A549 (cell line): ENCODE data around the gene RNF38. TPM values are rescaled to one million over a fixed set of nuclear protein-coding genes. Genes with fewer than 3 reads are reported as not detected.

Experiments
- ATAC-seq, 2 experiments: fragments of 200-7000 bp in 1 of 2; fragments of >200 bp in 1 of 2; cut with Nextera tagmentation in 1 of 2; cut with Tn5 transposase in 1 of 2; 3 replicates each; pipeline versions ENCODE4 v1.8.0 to v1.9.1; 2018 to 2020; ENCODE audit warnings: mild to moderate bottlenecking in 1 of 2, moderate library complexity in 1 of 2
- CTCF ChIA-PET: fragments of 300-600 bp; sonication (Branson Sonifier 250); formaldehyde crosslinking; extraction: SDS; loops from one replicate; lab custom pipeline; 2021; ENCODE audit warnings: antibody characterized with exemption, inconsistent platforms; lab: Yijun Ruan, JAX
- POLR2A ChIA-PET: fragments of 350-600 bp; formaldehyde crosslinking; extraction: SDS; loops from one replicate; lab custom pipeline; 2021; ENCODE audit warnings: antibody characterized with exemption, inconsistent platforms; lab: Yijun Ruan, JAX
- DNase-seq, 2 experiments: peaks; one replicate each; pipeline versions ENCODE4 v3.0.0 to v3.0.0-alpha.2; 2011 to 2016; ENCODE audit warnings: low read depth in 1 of 2, low spot score in 1 of 2
- FAIRE-seq: peaks from 2 replicates; lab custom pipeline; 2011; peaks lifted over from hg19 to GRCh38; lab: Jason Lieb, UNC
- H3K27ac ChIP-seq, 2 experiments: fragments of >200 bp; sonication (Bioruptor Twin); formaldehyde crosslinking; 3 replicates each; pipeline ENCODE4 v1.5.1; 2016 to 2017
- H3K4me1 ChIP-seq: fragments of >200 bp; sonication (Bioruptor Twin); formaldehyde crosslinking; 3 replicates; pipeline ENCODE4 v1.6.1; 2016
- H3K4me2 ChIP-seq: fragments of >200 bp; sonication (Bioruptor Twin); formaldehyde crosslinking; 3 replicates; pipeline ENCODE4 v1.6.1; 2016
- H3K4me3 ChIP-seq: fragments of >200 bp; sonication (Bioruptor Twin); formaldehyde crosslinking; 3 replicates; pipeline ENCODE4 v1.5.1; 2016
- H3K9me3 ChIP-seq: fragments of >200 bp; sonication (Bioruptor Twin); formaldehyde crosslinking; 3 replicates; pipeline ENCODE4 v1.6.1; 2016
- BHLHE40 ChIP-seq: IDR thresholded peaks from 2 replicates; pipeline ENCODE4 v1.6.1; 2012; ENCODE audit warnings: low read depth, low read length, inconsistent platforms
- CBX2 ChIP-seq: fragments of 200-600 bp; sonication (generic); IDR thresholded peaks from 2 replicates; pipeline ENCODE4 v1.6.1; 2016; ENCODE audit warnings: low read depth, mild to moderate bottlenecking, borderline replicate concordance
- CHD4 ChIP-seq: fragments of 200-600 bp; sonication (generic); IDR thresholded peaks from 2 replicates; pipeline ENCODE4 v1.6.1; 2016; ENCODE audit warnings: antibody characterized with exemption, mild to moderate bottlenecking, borderline replicate concordance
- EHF ChIP-seq: fragments of 250-450 bp; sonication (Bioruptor Pico); IDR thresholded peaks from 2 replicates; pipeline ENCODE4 v1.5.0; 2020; ENCODE audit warnings: mild to moderate bottlenecking
- ELK1 ChIP-seq: fragments of 150-350 bp; IDR thresholded peaks from 2 replicates; pipeline ENCODE4 v1.6.1; 2014; ENCODE audit warnings: low read depth, mild to moderate bottlenecking, low read length
- EP300 ChIP-seq, 2 experiments: fragments of >200 bp; sonication (Bioruptor Twin); formaldehyde crosslinking; IDR thresholded peaks; 2 replicates in 1 of 2; 3 replicates in 1 of 2; pipeline ENCODE4 v1.6.1; 2016 to 2017
- ESRRA ChIP-seq: fragments of 150-350 bp; IDR thresholded peaks from 2 replicates; pipeline ENCODE4 v1.6.1; 2014; ENCODE audit warnings: mild to moderate bottlenecking, low read length, borderline replicate concordance
- FOXS1 ChIP-seq: fragments of 250-450 bp; sonication (Bioruptor Pico); IDR thresholded peaks from 2 replicates; pipeline ENCODE4 v1.5.0; 2020; ENCODE audit warnings: mild to moderate bottlenecking, moderate library complexity
- HEYL ChIP-seq: fragments of 250-450 bp; sonication (Bioruptor Pico); IDR thresholded peaks from 2 replicates; pipeline ENCODE4 v1.8.0; 2021; ENCODE audit warnings: mild to moderate bottlenecking, moderate library complexity
- HOXA7 ChIP-seq: fragments of 250-450 bp; sonication (Bioruptor Pico); IDR thresholded peaks from 2 replicates; pipeline ENCODE4 v1.5.0; 2020; ENCODE audit warnings: mild to moderate bottlenecking, moderate library complexity
- KDM1A ChIP-seq: fragments of 200-600 bp; sonication (generic); IDR thresholded peaks from 2 replicates; pipeline ENCODE4 v1.6.1; 2016; ENCODE audit warnings: low read depth, mild to moderate bottlenecking
- KDM5A ChIP-seq: fragments of 200-600 bp; sonication (generic); IDR thresholded peaks from 2 replicates; pipeline ENCODE4 v1.6.1; 2016; ENCODE audit warnings: antibody characterized with exemption, mild to moderate bottlenecking
- MAFK ChIP-seq: fragments of 450-650 bp; IDR thresholded peaks from 2 replicates; pipeline ENCODE4 v1.6.1; 2014; ENCODE audit not compliant: partially characterized antibody
- MYC ChIP-seq: IDR thresholded peaks from 2 replicates; pipeline ENCODE4 v1.6.1; 2012; ENCODE audit warnings: mild to moderate bottlenecking, inconsistent platforms, low read length, improper control_type of control experiment, borderline replicate concordance
- NPAS2 ChIP-seq: fragments of 250-450 bp; sonication (Bioruptor Pico); IDR thresholded peaks from 2 replicates; pipeline ENCODE4 v1.8.0; 2022; ENCODE audit warnings: mild to moderate bottlenecking, moderate library complexity, borderline replicate concordance
- PBX3 ChIP-seq: IDR thresholded peaks from 2 replicates; pipeline ENCODE4 v1.6.1; 2012
- POLR2AphosphoS2 ChIP-seq: conservative IDR thresholded peaks from 2 replicates; pipeline ENCODE4 v1.6.1; 2012; ENCODE audit warnings: low read length, improper control_type of control experiment, inconsistent platforms
- RARB ChIP-seq: fragments of 250-450 bp; sonication (Bioruptor Pico); IDR thresholded peaks from 2 replicates; pipeline ENCODE4 v1.8.0; 2021; ENCODE audit warnings: mild to moderate bottlenecking, moderate library complexity
- SREBF2 ChIP-seq: fragments of 450-650 bp; IDR thresholded peaks from 2 replicates; pipeline ENCODE4 v1.6.1; 2014; ENCODE audit warnings: mild to moderate bottlenecking, moderate library complexity
- USF2 ChIP-seq: fragments of 450-650 bp; IDR thresholded peaks from 2 replicates; pipeline ENCODE4 v1.6.1; 2014; ENCODE audit warnings: antibody characterized with exemption
- ZNF302 ChIP-seq: fragments of 250-450 bp; sonication (Bioruptor Pico); IDR thresholded peaks from 2 replicates; pipeline ENCODE4 v1.9.0; 2021; ENCODE audit warnings: inconsistent platforms, mild to moderate bottlenecking, moderate library complexity
- ZSCAN20 ChIP-seq: fragments of 250-450 bp; sonication (Bioruptor Pico); IDR thresholded peaks from 2 replicates; pipeline ENCODE4 v1.8.0; 2022; ENCODE audit warnings: mild to moderate bottlenecking, moderate library complexity
- WGBS: methylation state at CpG from one replicate; pipeline ENCODE4 v1.1.6; 2017; ENCODE audit errors: missing lambda C conversion rate; 5-methylcytosine and 5-hydroxymethylcytosine counted together
- polyA plus RNA-seq, 4 experiments: library from polyadenylated mRNA; depleted of rRNA in 3 of 4; stranded (reverse); fragments of >200 nt; fragmentation: RNase III in 1 of 4; extraction: RNeasy Plus Mini Kit Qiagen cat#74134 plus additional on column Dnase treatment in 1 of 4; gene quantifications; 2 replicates in 3 of 4; 3 replicates in 1 of 4; pipeline ENCODE4 v1.2.3, GENCODE V29; 2011 to 2017
- TF ChIP-seq, protein P1 (sequence below): fragments of 250-450 bp; sonication (Bioruptor Pico); IDR thresholded peaks from 2 replicates; pipeline ENCODE4 v1.5.0; 2021; ENCODE audit warnings: mild to moderate bottlenecking, moderate library complexity, borderline replicate concordance
- TF ChIP-seq, protein P2 (sequence below): fragments of >200 bp; sonication (Bioruptor Twin); formaldehyde crosslinking; IDR thresholded peaks from 2 replicates; pipeline ENCODE4 v1.6.1; 2016

RNF38 gene
- polyA plus RNA-seq, 2 of the 4 experiments (the other 2 are of a cell fraction), result 8.7 to 13.2 TPM

DNA sequence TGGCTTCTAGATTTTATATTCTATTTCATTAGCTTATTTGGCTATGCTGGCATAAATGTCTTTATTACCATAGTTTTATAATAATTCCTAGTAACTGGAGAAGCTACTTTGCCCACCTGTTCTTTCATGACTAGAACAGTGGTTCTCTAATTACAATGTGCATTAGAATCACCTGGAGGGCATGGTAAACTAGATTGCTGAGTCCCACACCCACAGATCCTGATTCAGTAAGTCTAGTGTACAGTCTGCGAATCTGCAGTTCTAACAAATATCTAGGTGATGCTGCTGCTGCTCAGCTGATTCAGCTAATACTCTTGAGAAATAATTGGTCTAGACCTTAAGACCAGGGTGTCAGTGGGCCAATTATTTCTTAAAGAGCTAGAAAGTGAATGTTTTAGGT lies 35.5 kb downstream of the RNF38 start:
- ATAC-seq (no peak), DNase-seq (no peak), FAIRE-seq (no peak)
- WGBS, result 90% methylated on average over 1 of the region's 1 CpG
- ChIA-PET POLR2A (no interaction called here), CTCF (interaction anchor here (1.5 kb wide), 1 partner anchor 36 kb away, joined by 3 read pairs; no protein-coding TSS in a partner anchor)
- Histone ChIP-seq H3K4me2 (no peak overlapping the region), H3K4me1 (no peaks in the 10 kb centered on the region), H3K27ac (no peak overlapping the region), H3K4me3 (no peak overlapping the region), H3K9me3 (no peaks in the 10 kb centered on the region)
- no peak for TF ChIP-seq RARB (CRISPR knock-in tag)
- no peak for TF ChIP-seq ZNF302 (CRISPR knock-in tag)
- TF ChIP-seq CHD4, result no peak

DNA sequence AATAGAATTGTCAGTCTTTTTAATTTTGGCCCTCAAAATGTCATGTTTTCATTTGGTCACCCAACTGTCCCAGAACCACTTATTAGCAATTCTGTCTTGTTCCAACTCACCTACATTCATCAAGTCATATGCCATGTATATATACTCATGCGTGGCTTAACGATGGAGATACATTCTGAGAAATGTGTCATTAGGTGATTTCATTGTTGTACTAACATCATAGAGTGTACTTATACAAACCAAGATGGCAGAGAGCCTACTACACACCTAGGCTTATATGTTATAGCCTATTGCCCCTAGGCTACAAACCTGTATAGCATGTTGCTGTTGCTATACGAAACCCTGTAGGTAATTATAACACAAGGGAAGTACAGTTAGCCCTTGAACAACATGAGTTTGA lies 36.6 kb downstream of the RNF38 start:
- POLR2A ChIA-PET, result no interaction called here
- ATAC-seq (no peak), DNase-seq (no peak), FAIRE-seq (peak; percentile 49)
- Histone ChIP-seq H3K27ac (no peak overlapping the region), H3K4me3 (no peak overlapping the region), H3K9me3 (no peaks in the 10 kb centered on the region), H3K4me1 (no peaks in the 10 kb centered on the region), H3K4me2 (no peak overlapping the region)
- TF ChIP-seq KDM5A (no peak), SREBF2 (no peak), ZNF302 (CRISPR knock-in tag) (no peak), NPAS2 (no peak), EHF (CRISPR knock-in tag) (no peak), CHD4 (no peak), USF2 (no peak), MYC (no peak), EP300 (IDR thresholded peaks at IDR 0.05) (no peak)
- TF ChIP-seq, protein P1, sequence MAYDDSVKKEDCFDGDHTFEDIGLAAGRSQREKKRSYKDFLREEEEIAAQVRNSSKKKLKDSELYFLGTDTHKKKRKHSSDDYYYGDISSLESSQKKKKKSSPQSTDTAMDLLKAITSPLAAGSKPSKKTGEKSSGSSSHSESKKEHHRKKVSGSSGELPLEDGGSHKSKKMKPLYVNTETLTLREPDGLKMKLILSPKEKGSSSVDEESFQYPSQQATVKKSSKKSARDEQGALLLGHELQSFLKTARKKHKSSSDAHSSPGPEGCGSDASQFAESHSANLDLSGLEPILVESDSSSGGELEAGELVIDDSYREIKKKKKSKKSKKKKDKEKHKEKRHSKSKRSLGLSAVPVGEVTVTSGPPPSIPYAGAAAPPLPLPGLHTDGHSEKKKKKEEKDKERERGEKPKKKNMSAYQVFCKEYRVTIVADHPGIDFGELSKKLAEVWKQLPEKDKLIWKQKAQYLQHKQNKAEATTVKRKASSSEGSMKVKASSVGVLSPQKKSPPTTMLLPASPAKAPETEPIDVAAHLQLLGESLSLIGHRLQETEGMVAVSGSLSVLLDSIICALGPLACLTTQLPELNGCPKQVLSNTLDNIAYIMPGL (CRISPR knock-in tag), result no peak
- CTCF ChIA-PET, result no interaction called here
- 95% methylated on average over 3 of the region's 3 CpGs for WGBS

GRCh38 chr9:36358486-36358885 lies 41.6 kb downstream of the RNF38 start:
- Histone ChIP-seq H3K4me1 (no peaks in the 10 kb centered on the region), H3K4me2 (no peak overlapping the region)
- TF ChIP-seq BHLHE40 (no peak), ZSCAN20 (CRISPR knock-in tag) (no peak), FOXS1 (CRISPR knock-in tag) (no peak), PBX3 (no peak), KDM5A (no peak), HEYL (CRISPR knock-in tag) (no peak), NPAS2 (no peak), HOXA7 (no peak), ESRRA (no peak), MAFK (no peak), CBX2 (no peak), KDM1A (no peak), POLR2AphosphoS2 (no peak), ELK1 (no peak), USF2 (no peak)
- TF ChIP-seq, protein P2, sequence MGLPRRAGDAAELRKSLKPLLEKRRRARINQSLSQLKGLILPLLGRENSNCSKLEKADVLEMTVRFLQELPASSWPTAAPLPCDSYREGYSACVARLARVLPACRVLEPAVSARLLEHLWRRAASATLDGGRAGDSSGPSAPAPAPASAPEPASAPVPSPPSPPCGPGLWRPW, result no peak
- TF ChIP-seq, all 56 proteins: peak for 0
- ATAC-seq (no peak), DNase-seq (no peak), FAIRE-seq (no peak)
- 89% methylated on average over 5 of the region's 5 CpGs for WGBS
- Histone ChIP-seq H3K9me3 (no peaks in the 10 kb centered on the region), H3K4me3 (no peak overlapping the region), H3K27ac (no peak overlapping the region)
- POLR2A ChIA-PET, result no interaction called here
- CTCF ChIA-PET, result interaction anchor here (1.0 to 1.2 kb wide), 2 partner anchors 14 to 30 kb away, joined by 3 read pairs; no protein-coding TSS in a partner anchor
